ENCODE results near the gene ESD.
"Not testable (repeated sequence)": the region's sequence is repeated elsewhere in the genome, so short reads cannot be mapped to it uniquely, and the experiment has no call there.

Gene ESD

GRCh38 chr13:46796515-46797474 is at the start of gene ESD:
Gene ESD (minus strand): TSS chr13:46797161. CDS start chr13:46791413, 5,748 bp downstream.
- DNase-seq (ENCODE audit: low spot score) (peak; percentile 88), FAIRE-seq (no peak)

- no peak for DNase-seq (ENCODE audit: low spot score)
- FAIRE-seq, result no peak
These were observed 49.8 kb upstream of the ESD start for GRCh38 chr13:46846726-46847125.

- FAIRE-seq, result no peak
- DNase-seq (ENCODE audit: low spot score), result no peak
These were observed 48.2 kb upstream of the ESD start for GRCh38 chr13:46845146-46845545.

GRCh38 chr13:46844431-46844830 is 47.5 kb upstream of the ESD start:
- FAIRE-seq (no peak), DNase-seq (ENCODE audit: low spot score) (peak; percentile 20)

GRCh38 chr13:46839399-46839798 is 42.4 kb upstream of the ESD start:
- no peak for FAIRE-seq
- no peak for DNase-seq (ENCODE audit: low spot score)

GRCh38 chr13:46834657-46835056 is 37.7 kb upstream of the ESD start:
- DNase-seq (ENCODE audit: low spot score), result no peak
- no peak for FAIRE-seq

GRCh38 chr13:46831588-46832194 is 34.7 kb upstream of the ESD start:
- FAIRE-seq, result no peak
- peak; percentile 14 for DNase-seq (ENCODE audit: low spot score)

GRCh38 chr13:46830405-46831005 is 33.5 kb upstream of the ESD start:
- DNase-seq (ENCODE audit: low spot score) (no peak), FAIRE-seq (no peak)

GRCh38 chr13:46822551-46822950 is 25.6 kb upstream of the ESD start:
- no peak for DNase-seq (ENCODE audit: low spot score)
- FAIRE-seq, result no peak

- DNase-seq (ENCODE audit: low spot score) (no peak), FAIRE-seq (no peak)
These were observed 21.0 kb upstream of the ESD start for GRCh38 chr13:46817838-46818476.

- DNase-seq (ENCODE audit: low spot score), result no peak
- no peak for FAIRE-seq
These were observed 20.1 kb upstream of the ESD start for GRCh38 chr13:46817095-46817494.

- FAIRE-seq, result no peak
- no peak for DNase-seq (ENCODE audit: low spot score)
These were observed 19.4 kb upstream of the ESD start for GRCh38 chr13:46816371-46816770.

- DNase-seq (ENCODE audit: low spot score), result no peak
- no peak for FAIRE-seq
These were observed 15.4 kb upstream of the ESD start for GRCh38 chr13:46812301-46812797.

GRCh38 chr13:46810440-46810839 is 13.5 kb upstream of the ESD start:
- no peak for DNase-seq (ENCODE audit: low spot score)
- FAIRE-seq, result no peak

GRCh38 chr13:46804921-46805320 is 8.0 kb upstream of the ESD start:
- FAIRE-seq; DNase-seq (ENCODE audit: low spot score): not testable (repeated sequence)

- FAIRE-seq (no peak), DNase-seq (ENCODE audit: low spot score) (peak; percentile 78)
These were observed 7.4 kb upstream of the ESD start for GRCh38 chr13:46804391-46804815.

- FAIRE-seq (no peak), DNase-seq (ENCODE audit: low spot score) (no peak)
These were observed 6.6 kb upstream of the ESD start for GRCh38 chr13:46803586-46803985.

GRCh38 chr13:46801858-46802257 is 4.9 kb upstream of the ESD start:
- FAIRE-seq (no peak), DNase-seq (ENCODE audit: low spot score) (no peak)

GRCh38 chr13:46799139-46799538 is 2.2 kb upstream of the ESD start:
- FAIRE-seq, result no peak
- DNase-seq (ENCODE audit: low spot score), result no peak

- FAIRE-seq (no peak), DNase-seq (ENCODE audit: low spot score) (no peak)
These were observed 708 bp upstream of the ESD start for GRCh38 chr13:46797501-46798237.

- FAIRE-seq, result no peak
- no peak for DNase-seq (ENCODE audit: low spot score)
These were observed 839 bp downstream of the ESD start for GRCh38 chr13:46796129-46796514.
